Measurements from ENCODE around the gene MED31.

DNA sequence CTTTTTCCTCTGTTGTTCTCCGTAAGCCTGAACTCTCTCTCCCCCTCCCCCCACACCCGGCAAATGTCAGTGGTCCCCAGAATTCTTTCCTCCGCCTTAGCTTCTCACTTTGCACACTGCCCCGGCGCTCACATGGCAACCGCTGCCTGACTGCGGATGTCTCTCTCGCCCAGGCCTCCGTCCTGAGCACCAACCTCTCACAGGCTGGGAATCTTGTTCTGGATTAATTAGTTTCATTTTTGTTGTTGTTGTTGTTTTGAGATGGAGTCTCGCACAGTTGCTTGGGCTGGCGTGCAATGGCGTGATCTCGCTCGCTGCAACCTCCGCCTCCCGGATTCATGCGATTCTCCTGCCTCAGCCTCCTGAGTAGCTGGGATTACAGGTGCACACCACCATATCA, 16.8 kb upstream of the MED31 start:
- TF ChIP-seq, protein P1, sequence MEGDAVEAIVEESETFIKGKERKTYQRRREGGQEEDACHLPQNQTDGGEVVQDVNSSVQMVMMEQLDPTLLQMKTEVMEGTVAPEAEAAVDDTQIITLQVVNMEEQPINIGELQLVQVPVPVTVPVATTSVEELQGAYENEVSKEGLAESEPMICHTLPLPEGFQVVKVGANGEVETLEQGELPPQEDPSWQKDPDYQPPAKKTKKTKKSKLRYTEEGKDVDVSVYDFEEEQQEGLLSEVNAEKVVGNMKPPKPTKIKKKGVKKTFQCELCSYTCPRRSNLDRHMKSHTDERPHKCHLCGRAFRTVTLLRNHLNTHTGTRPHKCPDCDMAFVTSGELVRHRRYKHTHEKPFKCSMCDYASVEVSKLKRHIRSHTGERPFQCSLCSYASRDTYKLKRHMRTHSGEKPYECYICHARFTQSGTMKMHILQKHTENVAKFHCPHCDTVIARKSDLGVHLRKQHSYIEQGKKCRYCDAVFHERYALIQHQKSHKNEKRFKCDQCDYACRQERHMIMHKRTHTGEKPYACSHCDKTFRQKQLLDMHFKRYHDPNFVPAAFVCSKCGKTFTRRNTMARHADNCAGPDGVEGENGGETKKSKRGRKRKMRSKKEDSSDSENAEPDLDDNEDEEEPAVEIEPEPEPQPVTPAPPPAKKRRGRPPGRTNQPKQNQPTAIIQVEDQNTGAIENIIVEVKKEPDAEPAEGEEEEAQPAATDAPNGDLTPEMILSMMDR (conservative IDR thresholded peaks at IDR 0.05) = no peak
- no peak for TF ChIP-seq ZFX (IDR thresholded peaks at IDR 0.05)
